Astrocyte (in vitro differentiated cells and primary cell): Measurements from ENCODE around the gene MDFIC2. TPM values are rescaled to one million over a fixed set of nuclear protein-coding genes. Genes with fewer than 3 reads are reported as not detected.

Source experiments
- DNase-seq: peaks from one replicate; pipeline ENCODE4 v3.0.0-alpha.2; 2010; ENCODE audit warnings: low read depth
- FAIRE-seq: peaks from 2 replicates; lab custom pipeline; 2011; peaks lifted over from hg19 to GRCh38; lab: Jason Lieb, UNC
- H2AFZ ChIP-seq: 2 replicates; pipeline ENCODE4 v1.6.0; 2012; ENCODE audit warnings: low read depth, low read length, inconsistent platforms
- H3K27ac ChIP-seq: 2 replicates; pipeline ENCODE4 v1.5.1; 2011; ENCODE audit warnings: low read depth, low read length, inconsistent platforms
- H3K27me3 ChIP-seq: 2 replicates; pipeline ENCODE4 v1.6.0; 2011; ENCODE audit warnings: low read length, inconsistent platforms; ENCODE audit not compliant: insufficient read depth
- H3K36me3 ChIP-seq: 2 replicates; pipeline ENCODE4 v1.5.1; 2011; ENCODE audit warnings: low read length, inconsistent platforms; ENCODE audit not compliant: insufficient read depth
- H3K4me1 ChIP-seq: 2 replicates; pipeline ENCODE4 v1.5.1; 2011; ENCODE audit warnings: low read length, inconsistent platforms; ENCODE audit not compliant: insufficient read depth
- H3K4me2 ChIP-seq: 2 replicates; pipeline ENCODE4 v1.6.0; 2012; ENCODE audit warnings: low read length, inconsistent platforms
- H3K4me3 ChIP-seq: 2 replicates; pipeline ENCODE4 v1.5.1; 2011; ENCODE audit warnings: low read depth, mild to moderate bottlenecking, low read length, inconsistent platforms; ENCODE audit not compliant: insufficient read depth
- H3K79me2 ChIP-seq: 2 replicates; pipeline ENCODE4 v1.6.0; 2012; ENCODE audit warnings: mild to moderate bottlenecking, low read length, inconsistent platforms; ENCODE audit not compliant: insufficient read depth
- H3K9ac ChIP-seq: 2 replicates; pipeline ENCODE4 v1.6.0; 2012; ENCODE audit warnings: mild to moderate bottlenecking, low read length, inconsistent platforms
- H3K9me3 ChIP-seq: 2 replicates; pipeline ENCODE4 v1.5.1; 2012; ENCODE audit warnings: low read depth, mild to moderate bottlenecking, low read length, inconsistent platforms; ENCODE audit not compliant: insufficient read depth
- H4K20me1 ChIP-seq: 2 replicates; pipeline ENCODE4 v1.6.0; 2012; ENCODE audit warnings: low read length, inconsistent platforms; ENCODE audit not compliant: insufficient read depth
- H3K27ac Mint-ChIP-seq: one replicate; pipeline ENCODE4 v1.8.0; 2021; ENCODE audit warnings: mild to moderate bottlenecking, mixed read lengths; ENCODE audit not compliant: unreplicated experiment
- H3K27me3 Mint-ChIP-seq: one replicate; pipeline ENCODE4 v1.8.0; 2021; ENCODE audit warnings: low read depth, mixed read lengths; ENCODE audit not compliant: unreplicated experiment
- H3K36me3 Mint-ChIP-seq: one replicate; pipeline ENCODE4 v1.8.0; 2021; ENCODE audit warnings: low read depth, mixed read lengths; ENCODE audit not compliant: unreplicated experiment
- H3K4me1 Mint-ChIP-seq: one replicate; pipeline ENCODE4 v1.8.0; 2021; ENCODE audit warnings: low read depth, mixed read lengths; ENCODE audit not compliant: unreplicated experiment
- H3K4me3 Mint-ChIP-seq: one replicate; pipeline ENCODE4 v1.8.0; 2021; ENCODE audit warnings: mild to moderate bottlenecking, moderate library complexity, mixed read lengths; ENCODE audit not compliant: unreplicated experiment
- H3K9me3 Mint-ChIP-seq: one replicate; pipeline ENCODE4 v1.8.0; 2021; ENCODE audit warnings: mild to moderate bottlenecking, mixed read lengths; ENCODE audit not compliant: unreplicated experiment
- CTCF ChIP-seq: IDR thresholded peaks from 2 replicates; pipeline ENCODE4 v1.5.1; 2011; ENCODE audit warnings: low read depth, mild to moderate bottlenecking, inconsistent platforms, low read length, moderate library complexity; ENCODE audit not compliant: insufficient read depth
- EZH2 ChIP-seq: IDR thresholded peaks from 2 replicates; pipeline ENCODE4 v1.6.1; 2012; ENCODE audit warnings: mild to moderate bottlenecking, low read length, inconsistent platforms; ENCODE audit not compliant: insufficient read depth
- total RNA-seq: library from RNA; stranded (reverse); gene quantifications from 2 replicates; pipeline ENCODE4 v1.2.1, GENCODE V29; 2021

MDFIC2 gene
- total RNA-seq, 1 donor from 2014 or later: not detected

- Mint-ChIP-seq H3K27ac (no peak overlapping the region), H3K4me1 (no peaks in the 10 kb centered on the region), H3K27me3 (no peaks in the 10 kb centered on the region), H3K9me3 (no peaks in the 10 kb centered on the region), H3K4me3 (no peak overlapping the region), H3K36me3 (no peaks in the 10 kb centered on the region)
- TF ChIP-seq EZH2 (no peak), CTCF (no peak)
- Histone ChIP-seq H2AFZ (no peak overlapping the region), H3K4me3 (no peak overlapping the region), H3K9me3 (no peaks in the 10 kb centered on the region), H3K27me3 (no peaks in the 10 kb centered on the region), H3K79me2 (no peaks in the 10 kb centered on the region), H4K20me1 (no peaks in the 10 kb centered on the region), H3K4me1 (no peaks in the 10 kb centered on the region), H3K4me2 (no peak overlapping the region), H3K36me3 (no peaks in the 10 kb centered on the region), H3K9ac (no peak overlapping the region), H3K27ac (no peak overlapping the region)
- DNase-seq (peak; percentile 22), FAIRE-seq (no peak)
Measured at GRCh38 chr3:70273492-70273891, 38.9 kb downstream of the MDFIC2 start.

- H2AFZ ChIP-seq: no peak overlapping the region
- H3K9ac ChIP-seq: no peak overlapping the region
- H3K27me3 ChIP-seq: no peaks in the 10 kb centered on the region
- H3K9me3 ChIP-seq: no peaks in the 10 kb centered on the region
- Mint-ChIP-seq H3K27me3 (no peaks in the 10 kb centered on the region), H3K36me3 (no peaks in the 10 kb centered on the region), H3K9me3 (no peaks in the 10 kb centered on the region), H3K4me3 (no peak overlapping the region), H3K27ac (no peak overlapping the region), H3K4me1 (no peaks in the 10 kb centered on the region)
- H3K4me1 ChIP-seq: no peaks in the 10 kb centered on the region
- H3K27ac ChIP-seq: no peak overlapping the region
- no peak for DNase-seq
- H4K20me1 ChIP-seq: no peaks in the 10 kb centered on the region
- no peaks in the 10 kb centered on the region for H3K79me2 ChIP-seq
- TF ChIP-seq CTCF (no peak), EZH2 (no peak)
- H3K4me2 ChIP-seq: no peak overlapping the region
- no peak for FAIRE-seq
- no peaks in the 10 kb centered on the region for H3K36me3 ChIP-seq
- no peak overlapping the region for H3K4me3 ChIP-seq
Measured at GRCh38 chr3:70272798-70273197, 39.6 kb downstream of the MDFIC2 start.

- Histone ChIP-seq H3K4me3 (no peak overlapping the region), H3K9ac (no peak overlapping the region), H3K27me3 (no peaks in the 10 kb centered on the region), H4K20me1 (no peaks in the 10 kb centered on the region), H3K9me3 (no peaks in the 10 kb centered on the region), H3K36me3 (no peaks in the 10 kb centered on the region), H3K4me1 (no peaks in the 10 kb centered on the region), H3K79me2 (no peaks in the 10 kb centered on the region), H3K27ac (no peak overlapping the region), H2AFZ (no peak overlapping the region), H3K4me2 (no peak overlapping the region)
- DNase-seq (no peak), FAIRE-seq (no peak)
- Mint-ChIP-seq H3K4me1 (no peaks in the 10 kb centered on the region), H3K27me3 (no peaks in the 10 kb centered on the region), H3K36me3 (no peaks in the 10 kb centered on the region), H3K27ac (no peak overlapping the region), H3K9me3 (no peaks in the 10 kb centered on the region), H3K4me3 (no peak overlapping the region)
- TF ChIP-seq EZH2: no peak
- TF ChIP-seq CTCF: no peak
Measured at GRCh38 chr3:70264122-70264780, 48.2 kb downstream of the MDFIC2 start.
